ENCODE results near the gene LRRC37A.
"Not testable (repeated sequence)": the region's sequence is repeated elsewhere in the genome, so short reads cannot be mapped to it uniquely, and the experiment has no call there.

Gene LRRC37A

DNA sequence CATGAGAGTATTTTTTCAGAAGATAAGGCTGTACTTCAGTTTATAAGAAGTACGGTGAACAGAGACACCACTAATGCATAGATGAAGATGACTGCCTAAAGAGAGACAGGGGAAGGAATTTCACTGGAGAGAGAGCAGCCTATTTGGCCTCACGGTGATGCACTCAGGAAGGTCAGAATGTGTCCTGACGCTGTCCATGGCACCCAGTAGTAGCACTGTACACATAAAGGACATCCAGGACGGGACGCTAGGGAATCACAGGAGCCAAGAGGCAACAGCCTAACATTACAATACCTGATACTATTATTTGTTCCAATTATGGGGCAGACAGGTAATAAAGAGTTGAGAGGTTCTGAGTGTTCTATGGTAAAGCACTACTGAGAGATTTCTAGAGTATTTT, 24.9 kb upstream of the LRRC37A start:
- Histone ChIP-seq H2BK15ac (ENCODE audit: low read length) (no peak overlapping the region), H3K4me2 (ENCODE audit: insufficient read depth, low read length, poor library complexity, severe bottlenecking) (no peak overlapping the region), H3K4me1 (ENCODE audit: control insufficient read depth in 2 of 2, insufficient read depth in 1 of 2, low read depth in 1 of 2, low read length in 2 of 2) (peaks cover 4 to 8% of the 10 kb centered on the region in 2 donors), H3K36me3 (replicated peaks in 1 of 2; ENCODE audit: control insufficient read depth in 2 of 2, insufficient read depth in 2 of 2, low read length in 2 of 2) (no peaks in the 10 kb centered on the region), H2BK12ac (ENCODE audit: low read length) (no peak overlapping the region), H3K27ac (replicated peaks; ENCODE audit: low read length) (no peak overlapping the region), H2BK5ac (ENCODE audit: low read length) (no peak overlapping the region), H3K79me1 (ENCODE audit: low read depth, low read length) (no peaks in the 10 kb centered on the region), H2BK120ac (ENCODE audit: low read depth, low read length) (no peak overlapping the region), H3K9ac (ENCODE audit: low read depth, low read length, poor library complexity) (no peak overlapping the region), H3K18ac (ENCODE audit: low read length) (no peak overlapping the region), H4K8ac (ENCODE audit: low read depth, low read length) (no peak overlapping the region), H3K4me3 (ENCODE audit: low read length in 2 of 2) (no peak overlapping the region), H2AK5ac (ENCODE audit: low read depth, low read length) (no peak overlapping the region), H3K9me3 (replicated peaks in 1 of 2; ENCODE audit: control insufficient read depth in 2 of 2, insufficient read depth in 1 of 2, low read depth in 1 of 2, low read length in 2 of 2) (no peaks in the 10 kb centered on the region), H3K14ac (ENCODE audit: low read length) (no peak overlapping the region), H3K4ac (ENCODE audit: low read length) (no peak overlapping the region), H3K27me3 (ENCODE audit: control insufficient read depth in 3 of 3, insufficient read depth in 3 of 3, low read depth in 1 of 3, low read length in 3 of 3) (peaks cover 3 to 54% (median 33%) of the 10 kb centered on the region in 3 experiments), H4K91ac (ENCODE audit: low read depth, low read length, poor library complexity) (no peak overlapping the region), H2AFZ (ENCODE audit: low read length) (no peak overlapping the region), H3K23ac (ENCODE audit: low read depth, low read length, poor library complexity) (no peak overlapping the region)
- WGBS, 2 donors (ENCODE audit: extremely low coverage in 2 of 2, insufficient read length in 2 of 2, insufficient replicate concordance in 1 of 2), result no CpG with 5 or more reads among the region's 5 CpGs
- DNase-seq (ENCODE audit: low spot score), result no peak

DNA sequence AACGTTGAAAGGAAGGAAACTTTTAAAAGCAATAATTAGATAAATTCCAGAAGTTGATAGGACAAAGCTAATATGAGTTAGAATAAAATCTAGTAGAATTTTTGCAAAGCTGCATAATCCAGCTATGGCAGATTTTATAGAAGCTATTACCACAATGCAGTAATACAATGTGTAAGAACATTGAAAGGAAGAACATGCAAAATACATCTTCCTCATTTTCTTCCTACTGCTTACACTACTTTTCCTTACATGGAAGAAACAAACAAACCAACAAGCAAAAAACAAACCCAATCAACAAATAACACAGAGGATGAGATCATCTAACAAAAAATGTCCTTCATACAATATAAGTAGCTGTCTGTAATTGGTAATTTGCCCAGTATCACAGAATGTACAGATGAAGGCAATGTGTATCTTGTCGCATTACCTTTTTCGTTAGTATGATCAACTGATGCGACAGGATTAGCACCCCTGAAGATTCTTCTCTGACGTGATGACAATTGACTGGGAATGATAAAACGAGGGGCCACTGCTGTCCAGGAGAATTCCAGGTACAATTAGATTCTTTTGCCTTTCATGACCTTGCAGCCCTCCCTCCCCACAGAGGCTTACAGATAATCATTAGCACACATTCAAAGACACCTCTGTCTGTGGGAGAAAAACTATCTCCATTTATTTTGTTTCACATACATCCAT, 21.2 kb upstream of the LRRC37A start:
- H3K79me1 ChIP-seq (ENCODE audit: low read depth, low read length), result no peaks in the 10 kb centered on the region
- no peak overlapping the region for H2BK120ac ChIP-seq (ENCODE audit: low read depth, low read length)
- H3K27ac ChIP-seq (replicated peaks; ENCODE audit: low read length), result no peak overlapping the region
- H3K36me3 ChIP-seq (replicated peaks in 1 of 2; ENCODE audit: control insufficient read depth in 2 of 2, insufficient read depth in 2 of 2, low read length in 2 of 2), result no peaks in the 10 kb centered on the region
- H3K4ac ChIP-seq (ENCODE audit: low read length), result no peak overlapping the region
- no peaks in the 10 kb centered on the region for H3K9me3 ChIP-seq (replicated peaks in 1 of 2; ENCODE audit: control insufficient read depth in 2 of 2, insufficient read depth in 1 of 2, low read depth in 1 of 2, low read length in 2 of 2)
- H2BK12ac ChIP-seq (ENCODE audit: low read length), result no peak overlapping the region
- peaks cover 0 to 33% (median 2%) of the 10 kb centered on the region in 3 experiments for H3K27me3 ChIP-seq (ENCODE audit: control insufficient read depth in 3 of 3, insufficient read depth in 3 of 3, low read depth in 1 of 3, low read length in 3 of 3)
- H2AFZ ChIP-seq (ENCODE audit: low read length), result no peak overlapping the region
- no CpG with 5 or more reads among the region's 6 CpGs for WGBS, 2 donors (ENCODE audit: extremely low coverage in 2 of 2, insufficient read length in 2 of 2, insufficient replicate concordance in 1 of 2)
- H3K4me1 ChIP-seq (ENCODE audit: control insufficient read depth in 2 of 2, insufficient read depth in 1 of 2, low read depth in 1 of 2, low read length in 2 of 2), result peaks cover 0 to 2% of the 10 kb centered on the region in 2 donors
- no peak overlapping the region for H4K91ac ChIP-seq (ENCODE audit: low read depth, low read length, poor library complexity)
- no peak overlapping the region for H3K14ac ChIP-seq (ENCODE audit: low read length)
- no peak overlapping the region for H3K4me3 ChIP-seq (ENCODE audit: low read length in 2 of 2)
- no peak overlapping the region for H3K4me2 ChIP-seq (ENCODE audit: insufficient read depth, low read length, poor library complexity, severe bottlenecking)
- no peak overlapping the region for H4K8ac ChIP-seq (ENCODE audit: low read depth, low read length)
- no peak overlapping the region for H2AK5ac ChIP-seq (ENCODE audit: low read depth, low read length)
- DNase-seq (ENCODE audit: low spot score), result no peak
- no peak overlapping the region for H3K23ac ChIP-seq (ENCODE audit: low read depth, low read length, poor library complexity)
- no peak overlapping the region for H2BK15ac ChIP-seq (ENCODE audit: low read length)
- H2BK5ac ChIP-seq (ENCODE audit: low read length), result no peak overlapping the region
- H3K9ac ChIP-seq (ENCODE audit: low read depth, low read length, poor library complexity), result no peak overlapping the region
- H3K18ac ChIP-seq (ENCODE audit: low read length), result no peak overlapping the region

DNA sequence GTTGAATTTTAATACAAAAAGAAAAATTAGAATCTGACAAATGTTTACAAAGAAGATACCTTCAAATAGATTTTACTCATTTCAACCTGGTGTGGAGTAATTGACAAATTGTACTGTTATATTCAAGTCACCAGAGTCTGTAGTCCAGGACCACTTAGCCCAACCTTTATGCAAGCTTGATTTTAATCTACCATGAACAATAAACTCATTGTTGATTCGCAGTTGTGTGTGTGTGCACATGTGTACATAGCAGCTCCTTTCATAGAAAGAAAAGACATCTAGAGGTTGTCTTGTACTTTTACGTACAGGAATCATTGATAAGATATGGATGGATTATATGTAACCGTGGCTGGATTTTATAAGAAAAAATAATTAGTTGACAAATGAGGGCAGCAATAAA, 20.7 kb upstream of the LRRC37A start:
- H3K36me3 ChIP-seq (replicated peaks in 1 of 2; ENCODE audit: control insufficient read depth in 2 of 2, insufficient read depth in 2 of 2, low read length in 2 of 2), result no peaks in the 10 kb centered on the region
- H3K27me3 ChIP-seq (ENCODE audit: control insufficient read depth in 3 of 3, insufficient read depth in 3 of 3, low read depth in 1 of 3, low read length in 3 of 3), result peaks cover 0 to 32% (median 2%) of the 10 kb centered on the region in 3 experiments
- H3K18ac ChIP-seq (ENCODE audit: low read length), result no peak overlapping the region
- no peak overlapping the region for H2BK12ac ChIP-seq (ENCODE audit: low read length)
- no peak overlapping the region for H4K8ac ChIP-seq (ENCODE audit: low read depth, low read length)
- H3K9ac ChIP-seq (ENCODE audit: low read depth, low read length, poor library complexity), result no peak overlapping the region
- H2BK5ac ChIP-seq (ENCODE audit: low read length), result no peak overlapping the region
- no peak overlapping the region for H3K14ac ChIP-seq (ENCODE audit: low read length)
- H3K4me1 ChIP-seq (ENCODE audit: control insufficient read depth in 2 of 2, insufficient read depth in 1 of 2, low read depth in 1 of 2, low read length in 2 of 2), result peaks cover 0 to 2% of the 10 kb centered on the region in 2 donors
- no peaks in the 10 kb centered on the region for H3K79me1 ChIP-seq (ENCODE audit: low read depth, low read length)
- no peak overlapping the region for H3K27ac ChIP-seq (replicated peaks; ENCODE audit: low read length)
- H2AFZ ChIP-seq (ENCODE audit: low read length), result no peak overlapping the region
- H3K4me2 ChIP-seq (ENCODE audit: insufficient read depth, low read length, poor library complexity, severe bottlenecking), result no peak overlapping the region
- H3K4me3 ChIP-seq (ENCODE audit: low read length in 2 of 2), result no peak overlapping the region
- H4K91ac ChIP-seq (ENCODE audit: low read depth, low read length, poor library complexity), result no peak overlapping the region
- H3K4ac ChIP-seq (ENCODE audit: low read length), result no peak overlapping the region
- DNase-seq (ENCODE audit: low spot score), result no peak
- H3K9me3 ChIP-seq (replicated peaks in 1 of 2; ENCODE audit: control insufficient read depth in 2 of 2, insufficient read depth in 1 of 2, low read depth in 1 of 2, low read length in 2 of 2), result no peaks in the 10 kb centered on the region
- no peak overlapping the region for H2BK120ac ChIP-seq (ENCODE audit: low read depth, low read length)
- no peak overlapping the region for H2BK15ac ChIP-seq (ENCODE audit: low read length)
- H3K23ac ChIP-seq (ENCODE audit: low read depth, low read length, poor library complexity), result no peak overlapping the region
- no peak overlapping the region for H2AK5ac ChIP-seq (ENCODE audit: low read depth, low read length)
- WGBS, 2 donors (ENCODE audit: extremely low coverage in 2 of 2, insufficient read length in 2 of 2, insufficient replicate concordance in 1 of 2), result no CpG with 5 or more reads among the region's 3 CpGs

DNA sequence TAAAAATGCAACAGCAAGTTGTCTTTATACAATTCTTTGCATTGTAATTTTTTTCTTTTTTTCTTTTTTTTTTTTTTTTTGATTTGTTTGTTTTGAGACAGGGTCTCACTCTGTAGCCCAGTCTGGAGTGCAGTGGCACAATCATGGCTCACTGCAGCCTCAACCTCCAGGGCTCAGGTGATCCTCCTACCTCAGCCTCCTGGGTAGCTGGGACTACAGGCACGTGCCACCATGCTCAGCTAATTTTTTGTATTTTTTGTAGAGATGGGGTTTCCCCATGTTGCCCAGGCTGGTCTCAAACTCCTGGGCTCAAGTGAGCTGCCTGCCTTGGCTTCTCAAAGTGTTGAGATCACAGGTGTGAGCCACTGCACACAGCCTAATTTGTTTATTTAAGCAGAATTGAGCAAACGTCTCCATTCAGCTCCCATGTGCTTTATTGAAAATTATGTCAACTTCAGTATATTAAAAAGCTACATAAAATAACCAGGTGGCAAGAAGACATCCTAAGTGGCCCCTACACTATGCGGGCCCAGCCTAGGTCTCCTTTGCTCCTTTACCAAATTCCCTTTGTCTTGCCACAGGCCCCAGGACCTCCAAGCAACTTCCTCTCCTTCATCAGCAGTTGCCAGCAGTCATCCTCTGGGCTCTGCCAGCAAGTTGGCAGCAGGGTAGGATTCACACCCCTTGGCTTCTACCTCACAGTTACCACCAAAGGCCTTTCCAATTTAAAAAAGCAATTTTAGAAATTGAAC, 18.0 kb upstream of the LRRC37A start:
- not testable (repeated sequence) for H3K79me1 ChIP-seq (ENCODE audit: low read depth, low read length); H3K9ac ChIP-seq (ENCODE audit: low read depth, low read length, poor library complexity); H3K4me3 ChIP-seq (ENCODE audit: low read length in 2 of 2); H2AFZ ChIP-seq (ENCODE audit: low read length); H2BK5ac ChIP-seq (ENCODE audit: low read length); H4K91ac ChIP-seq (ENCODE audit: low read depth, low read length, poor library complexity); H3K27ac ChIP-seq (replicated peaks; ENCODE audit: low read length); H3K4me1 ChIP-seq (ENCODE audit: control insufficient read depth in 2 of 2, insufficient read depth in 1 of 2, low read depth in 1 of 2, low read length in 2 of 2); H3K23ac ChIP-seq (ENCODE audit: low read depth, low read length, poor library complexity); H3K9me3 ChIP-seq (replicated peaks in 1 of 2; ENCODE audit: control insufficient read depth in 2 of 2, insufficient read depth in 1 of 2, low read depth in 1 of 2, low read length in 2 of 2); H2BK120ac ChIP-seq (ENCODE audit: low read depth, low read length); DNase-seq (ENCODE audit: low spot score); H4K8ac ChIP-seq (ENCODE audit: low read depth, low read length); H3K4me2 ChIP-seq (ENCODE audit: insufficient read depth, low read length, poor library complexity, severe bottlenecking); H3K36me3 ChIP-seq (replicated peaks in 1 of 2; ENCODE audit: control insufficient read depth in 2 of 2, insufficient read depth in 2 of 2, low read length in 2 of 2); H3K14ac ChIP-seq (ENCODE audit: low read length); H2BK15ac ChIP-seq (ENCODE audit: low read length); H2BK12ac ChIP-seq (ENCODE audit: low read length); H3K4ac ChIP-seq (ENCODE audit: low read length)
- Histone ChIP-seq H3K27me3 (ENCODE audit: control insufficient read depth in 3 of 3, insufficient read depth in 3 of 3, low read depth in 1 of 3, low read length in 3 of 3) (peaks cover 0 to 16% (median 0%) of the 10 kb centered on the region in 3 experiments), H3K18ac (ENCODE audit: low read length) (peak overlapping the region; percentile 22), H2AK5ac (ENCODE audit: low read depth, low read length) (peak overlapping the region; percentile 26)
- WGBS, 2 donors (ENCODE audit: extremely low coverage in 2 of 2, insufficient read length in 2 of 2, insufficient replicate concordance in 1 of 2), result no CpG with 5 or more reads among the region's 3 CpGs
